MM.1S (cell line): ENCODE data around the gene C1QTNF7.
A peak's percentile ranks its signal among the peaks of the same experiment; 100 is the strongest.

Source experiments
- DNase-seq: peaks from one replicate; pipeline ENCODE4 v3.0.0-alpha.2; 2015
- H2AFZ ChIP-seq: fragments of 300-600 bp; sonication (generic); 2 replicates; pipeline ENCODE4 v1.6.0; 2016; ENCODE audit warnings: antibody characterized with exemption, low read length
- H3F3A ChIP-seq: fragments of 300-600 bp; sonication (generic); 2 replicates; pipeline ENCODE4 v1.6.1; 2016; ENCODE audit warnings: mild to moderate bottlenecking, antibody characterized with exemption, low read length, moderate library complexity, mixed read lengths; ENCODE audit not compliant: insufficient read depth
- H3K27ac ChIP-seq: fragments of 300-600 bp; sonication (generic); 2 replicates; pipeline ENCODE4 v1.5.1; 2016; ENCODE audit warnings: mild to moderate bottlenecking, low read length
- H3K27me3 ChIP-seq: fragments of 300-600 bp; sonication (generic); replicated peaks from 2 replicates; pipeline ENCODE4 v1.6.0; 2016; ENCODE audit warnings: low read length; ENCODE audit not compliant: insufficient read depth
- H3K36me3 ChIP-seq: fragments of 300-600 bp; sonication (generic); replicated peaks from 2 replicates; pipeline ENCODE4 v1.6.1; 2016; ENCODE audit warnings: mild to moderate bottlenecking, low read length, mixed read lengths; ENCODE audit not compliant: insufficient read depth
- H3K4me1 ChIP-seq: fragments of 300-600 bp; sonication (generic); 2 replicates; pipeline ENCODE4 v1.6.1; 2016; ENCODE audit warnings: low read length, mixed read lengths
- H3K4me2 ChIP-seq: fragments of 300-600 bp; sonication (generic); 2 replicates; pipeline ENCODE4 v1.6.0; 2016; ENCODE audit warnings: low read depth, low read length
- H3K4me3 ChIP-seq: fragments of 300-600 bp; sonication (generic); 2 replicates; pipeline ENCODE4 v1.5.1; 2016; ENCODE audit warnings: low read length, mixed read lengths
- H3K79me2 ChIP-seq: fragments of 300-600 bp; sonication (generic); 2 replicates; pipeline ENCODE4 v1.6.1; 2016; ENCODE audit warnings: mixed run types, low read length, mixed read lengths
- H3K9ac ChIP-seq: fragments of 300-600 bp; sonication (generic); 2 replicates; pipeline ENCODE4 v1.6.1; 2016; ENCODE audit warnings: low read length, mixed read lengths
- H3K9me2 ChIP-seq: fragments of 300-600 bp; sonication (generic); replicated peaks from 2 replicates; pipeline ENCODE4 v1.6.1; 2016; ENCODE audit warnings: mild to moderate bottlenecking, low read length, mixed read lengths; ENCODE audit not compliant: insufficient read depth
- H3K9me3 ChIP-seq: fragments of 300-600 bp; sonication (generic); replicated peaks from 2 replicates; pipeline ENCODE4 v1.6.1; 2016; ENCODE audit warnings: mild to moderate bottlenecking, low read length, mixed read lengths; ENCODE audit not compliant: insufficient read depth
- H4K20me1 ChIP-seq: fragments of 300-600 bp; sonication (generic); 2 replicates; pipeline ENCODE4 v1.6.1; 2016; ENCODE audit warnings: mild to moderate bottlenecking, low read length, moderate library complexity, mixed read lengths; ENCODE audit not compliant: insufficient read depth
- EZH2 ChIP-seq: fragments of 300-600 bp; sonication (generic); optimal IDR thresholded peaks from 2 replicates; pipeline ENCODE3; 2017; ENCODE audit warnings: low read depth, mild to moderate bottlenecking, antibody characterized with exemption, low read length, mixed read lengths
- EZH2phosphoT487 ChIP-seq: fragments of 300-600 bp; sonication (generic); IDR thresholded peaks from 2 replicates; pipeline ENCODE4 v1.6.1; 2018; ENCODE audit warnings: antibody characterized with exemption, low read length
- TF ChIP-seq, protein P1 (sequence below): fragments of 300-600 bp; sonication (generic); IDR thresholded peaks from 2 replicates; pipeline ENCODE4 v1.5.1; 2016; ENCODE audit warnings: antibody characterized with exemption, low read length, mixed read lengths

C1QTNF7 gene

DNA sequence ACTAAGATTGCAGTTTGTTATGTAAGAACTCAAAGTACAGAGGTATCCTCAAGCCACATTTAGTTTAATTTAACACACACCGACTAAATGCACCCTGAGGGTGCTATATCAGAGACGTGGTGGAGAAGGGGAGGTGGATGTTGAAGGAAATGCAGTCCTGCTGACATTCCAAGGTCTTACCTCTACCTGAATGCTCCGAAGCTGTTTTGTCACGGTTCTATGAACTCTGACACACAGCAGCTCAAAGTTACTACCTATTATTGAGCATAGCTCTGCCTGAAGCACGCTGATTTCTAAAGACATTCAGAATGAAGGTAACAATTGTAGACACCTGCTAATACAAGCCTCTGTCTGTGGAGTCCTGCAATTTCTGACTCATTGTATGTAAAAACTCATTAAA is 48.6 kb downstream of the C1QTNF7 start:
- H3K27ac ChIP-seq = no peak overlapping the region
- H3K4me2 ChIP-seq = no peak overlapping the region
- H3F3A ChIP-seq = no peaks in the 10 kb centered on the region
- no peak overlapping the region for H2AFZ ChIP-seq
- no peaks in the 10 kb centered on the region for H4K20me1 ChIP-seq
- H3K9ac ChIP-seq = no peak overlapping the region
- no peak overlapping the region for H3K4me3 ChIP-seq
- H3K9me2 ChIP-seq = no peaks in the 10 kb centered on the region
- no peaks in the 10 kb centered on the region for H3K27me3 ChIP-seq
- no peaks in the 10 kb centered on the region for H3K9me3 ChIP-seq
- no peak for DNase-seq
- no peaks in the 10 kb centered on the region for H3K36me3 ChIP-seq
- TF ChIP-seq, protein P1, sequence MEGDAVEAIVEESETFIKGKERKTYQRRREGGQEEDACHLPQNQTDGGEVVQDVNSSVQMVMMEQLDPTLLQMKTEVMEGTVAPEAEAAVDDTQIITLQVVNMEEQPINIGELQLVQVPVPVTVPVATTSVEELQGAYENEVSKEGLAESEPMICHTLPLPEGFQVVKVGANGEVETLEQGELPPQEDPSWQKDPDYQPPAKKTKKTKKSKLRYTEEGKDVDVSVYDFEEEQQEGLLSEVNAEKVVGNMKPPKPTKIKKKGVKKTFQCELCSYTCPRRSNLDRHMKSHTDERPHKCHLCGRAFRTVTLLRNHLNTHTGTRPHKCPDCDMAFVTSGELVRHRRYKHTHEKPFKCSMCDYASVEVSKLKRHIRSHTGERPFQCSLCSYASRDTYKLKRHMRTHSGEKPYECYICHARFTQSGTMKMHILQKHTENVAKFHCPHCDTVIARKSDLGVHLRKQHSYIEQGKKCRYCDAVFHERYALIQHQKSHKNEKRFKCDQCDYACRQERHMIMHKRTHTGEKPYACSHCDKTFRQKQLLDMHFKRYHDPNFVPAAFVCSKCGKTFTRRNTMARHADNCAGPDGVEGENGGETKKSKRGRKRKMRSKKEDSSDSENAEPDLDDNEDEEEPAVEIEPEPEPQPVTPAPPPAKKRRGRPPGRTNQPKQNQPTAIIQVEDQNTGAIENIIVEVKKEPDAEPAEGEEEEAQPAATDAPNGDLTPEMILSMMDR = no peak
- TF ChIP-seq EZH2 = no peak
- TF ChIP-seq EZH2phosphoT487 = no peak
- H3K79me2 ChIP-seq = no peaks in the 10 kb centered on the region
- peaks cover 3% of the 10 kb centered on the region; the same call in 1 of the 2 replicates for H3K4me1 ChIP-seq

DNA sequence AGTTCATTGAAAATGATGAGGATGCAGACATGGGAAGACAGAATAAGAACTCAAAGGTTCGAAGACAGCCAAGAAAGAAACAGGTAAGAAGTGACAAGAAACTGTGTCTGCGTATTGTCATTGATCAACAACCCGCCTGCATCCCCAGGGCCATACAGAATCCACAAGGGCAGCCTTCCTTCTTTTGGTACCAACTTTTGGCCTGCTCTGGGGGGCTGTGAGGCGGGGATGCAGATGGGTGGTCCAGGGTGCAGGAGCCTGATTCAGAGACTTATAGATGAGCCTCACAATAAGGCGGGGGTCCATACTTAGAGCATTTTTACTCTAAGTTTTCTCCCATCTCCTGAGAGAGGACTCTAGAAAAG is 50.9 kb downstream of the C1QTNF7 start:
- H3K9ac ChIP-seq = no peak overlapping the region
- no peaks in the 10 kb centered on the region for H3K79me2 ChIP-seq
- H3K27me3 ChIP-seq = no peaks in the 10 kb centered on the region
- no peaks in the 10 kb centered on the region for H3K9me2 ChIP-seq
- H4K20me1 ChIP-seq = no peaks in the 10 kb centered on the region
- no peaks in the 10 kb centered on the region for H3K4me1 ChIP-seq
- H3K4me2 ChIP-seq = no peak overlapping the region
- no peak overlapping the region for H3K4me3 ChIP-seq
- no peaks in the 10 kb centered on the region for H3K36me3 ChIP-seq
- no peak overlapping the region for H3K27ac ChIP-seq
- H2AFZ ChIP-seq = no peak overlapping the region
- no peak for TF ChIP-seq EZH2phosphoT487
- no peak for DNase-seq
- no peaks in the 10 kb centered on the region for H3K9me3 ChIP-seq
- H3F3A ChIP-seq = no peaks in the 10 kb centered on the region

DNA sequence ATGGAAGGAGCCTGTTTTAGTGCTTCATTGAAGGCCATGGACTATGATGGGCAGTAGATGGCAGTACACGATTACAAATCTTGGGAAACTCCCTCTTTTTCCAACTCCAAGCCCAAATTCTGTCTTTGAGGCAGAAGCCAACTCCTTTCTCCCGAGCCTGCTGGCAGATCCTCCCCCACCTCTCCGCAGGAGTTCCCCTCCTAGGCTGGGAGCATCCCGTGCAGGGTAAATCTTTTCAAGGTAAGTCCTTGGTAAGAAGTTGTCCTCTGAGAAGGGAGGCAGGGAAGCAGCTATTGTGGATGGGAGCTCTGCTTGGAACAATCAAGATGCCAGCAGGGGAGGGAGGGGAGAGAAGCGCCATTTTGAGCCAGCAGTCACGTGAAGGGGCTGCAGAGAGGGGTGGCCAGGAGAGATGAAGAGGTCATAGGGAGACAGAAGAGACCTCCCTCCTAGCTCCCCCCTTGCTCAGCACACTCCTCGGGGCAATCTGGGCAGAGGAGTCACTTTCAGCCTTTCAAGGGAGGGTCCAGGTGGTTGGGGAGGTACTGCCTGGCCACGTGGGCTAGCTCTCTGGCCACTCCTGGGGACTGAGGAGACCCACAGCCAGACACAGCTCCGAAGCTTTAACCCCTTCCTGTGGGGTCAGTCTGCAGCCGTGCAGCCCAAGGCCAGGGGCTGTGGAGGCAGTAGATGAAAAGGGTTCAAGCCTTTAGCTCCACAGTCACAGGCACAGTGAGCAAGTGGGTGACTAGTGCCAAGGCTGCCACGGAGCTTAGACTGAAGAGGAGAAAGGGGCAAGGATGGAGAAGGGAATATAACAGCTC is 51.5 kb downstream of the C1QTNF7 start:
- no peak overlapping the region for H2AFZ ChIP-seq
- no peaks in the 10 kb centered on the region for H3F3A ChIP-seq
- no peak overlapping the region for H3K4me2 ChIP-seq
- H3K9me3 ChIP-seq = no peaks in the 10 kb centered on the region
- H3K79me2 ChIP-seq = no peaks in the 10 kb centered on the region
- H3K27ac ChIP-seq = no peak overlapping the region
- H3K4me1 ChIP-seq = no peaks in the 10 kb centered on the region
- no peaks in the 10 kb centered on the region for H4K20me1 ChIP-seq
- no peaks in the 10 kb centered on the region for H3K36me3 ChIP-seq
- no peaks in the 10 kb centered on the region for H3K9me2 ChIP-seq
- peak; percentile 23 for DNase-seq
- H3K9ac ChIP-seq = no peak overlapping the region
- no peak overlapping the region for H3K4me3 ChIP-seq
- no peaks in the 10 kb centered on the region for H3K27me3 ChIP-seq
- TF ChIP-seq, protein P1 = peak; percentile 50
- no peak for TF ChIP-seq EZH2phosphoT487

DNA sequence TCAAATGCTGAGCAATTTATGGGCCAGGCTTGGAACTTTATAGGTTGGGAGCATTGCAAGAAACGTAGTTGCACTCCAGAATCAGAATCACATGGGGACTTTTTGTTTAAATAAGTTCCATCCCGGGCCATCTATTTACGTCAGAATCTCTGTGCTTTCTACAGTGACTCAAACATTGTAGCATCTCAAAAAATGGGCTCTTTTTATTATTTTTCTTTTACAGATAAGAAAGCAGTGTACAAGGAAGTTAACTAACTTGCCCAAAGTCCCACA is 52.0 kb downstream of the C1QTNF7 start:
- no peaks in the 10 kb centered on the region for H3K79me2 ChIP-seq
- no peaks in the 10 kb centered on the region for H3K36me3 ChIP-seq
- no peaks in the 10 kb centered on the region for H3K9me3 ChIP-seq
- H3K27ac ChIP-seq = no peak overlapping the region
- H3K4me2 ChIP-seq = no peak overlapping the region
- H3F3A ChIP-seq = no peaks in the 10 kb centered on the region
- TF ChIP-seq, protein P1 = no peak
- TF ChIP-seq EZH2phosphoT487 = no peak
- TF ChIP-seq EZH2 = no peak
- no peak for DNase-seq
- no peaks in the 10 kb centered on the region for H3K4me1 ChIP-seq
- H3K27me3 ChIP-seq = no peaks in the 10 kb centered on the region
- H2AFZ ChIP-seq = no peak overlapping the region
- no peaks in the 10 kb centered on the region for H4K20me1 ChIP-seq
- no peaks in the 10 kb centered on the region for H3K9me2 ChIP-seq
- H3K9ac ChIP-seq = no peak overlapping the region
- no peak overlapping the region for H3K4me3 ChIP-seq
